WTC11 (cell line): Measurements from ENCODE around the gene G0S2. TPM values are rescaled to one million over a fixed set of nuclear protein-coding genes. Genes with fewer than 3 reads are reported as not detected.

Experiments
- ATAC-seq: fragments of 200-7000 bp; cut with Tn5 transposase; 2 replicates; pipeline ENCODE4 v1.10.0; 2021; ENCODE audit warnings: mild to moderate bottlenecking, moderate library complexity
- CTCF ChIA-PET: fragments of 300-600 bp; sonication (Branson Sonifier 250); formaldehyde crosslinking; loops from one replicate; lab custom pipeline; 2021; ENCODE audit warnings: antibody characterized with exemption; lab: Charles Lee
- POLR2A ChIA-PET: fragments of 350-600 bp; sonication (Branson Sonifier 250); formaldehyde crosslinking; loops from one replicate; lab custom pipeline; 2021; ENCODE audit warnings: antibody characterized with exemption; lab: Charles Lee
- DNase-seq: peaks from one replicate; pipeline ENCODE4 v3.0.0; 2021; ENCODE audit warnings: low spot score
- H3K27ac Mint-ChIP-seq: 2 replicates; pipeline ENCODE4 v1.8.0; 2021; ENCODE audit warnings: mixed read lengths
- H3K27me3 Mint-ChIP-seq: 2 replicates; pipeline ENCODE4 v1.8.0; 2021; ENCODE audit warnings: low read depth, mild to moderate bottlenecking, moderate library complexity, mixed read lengths
- H3K36me3 Mint-ChIP-seq: 2 replicates; pipeline ENCODE4 v1.8.0; 2021; ENCODE audit warnings: mixed read lengths
- H3K4me1 Mint-ChIP-seq: 2 replicates; pipeline ENCODE4 v1.8.0; 2022; ENCODE audit warnings: mixed read lengths
- H3K4me3 Mint-ChIP-seq: 2 replicates; pipeline ENCODE4 v1.8.0; 2021; ENCODE audit warnings: mild to moderate bottlenecking, moderate library complexity, mixed read lengths
- H3K9me3 Mint-ChIP-seq: 2 replicates; pipeline ENCODE4 v1.8.0; 2021; ENCODE audit warnings: mixed read lengths
- GABPB1 ChIP-seq: sonication (generic); formaldehyde crosslinking; IDR thresholded peaks from 2 replicates; pipeline ENCODE4 v1.8.1; 2023; ENCODE audit warnings: mild to moderate bottlenecking, missing genetic modification reagents
- JUN ChIP-seq: sonication (generic); formaldehyde crosslinking; IDR thresholded peaks from 2 replicates; pipeline ENCODE4 v1.8.0; 2023; ENCODE audit warnings: mild to moderate bottlenecking, missing genetic modification reagents
- SMAD3 ChIP-seq: sonication (generic); formaldehyde crosslinking; IDR thresholded peaks from 2 replicates; pipeline ENCODE4 v1.8.0; 2022; ENCODE audit warnings: missing genetic modification reagents, mild to moderate bottlenecking, borderline replicate concordance
- TCF7 ChIP-seq: sonication (generic); formaldehyde crosslinking; IDR thresholded peaks from 2 replicates; pipeline ENCODE4 v1.8.0; 2022; ENCODE audit warnings: mild to moderate bottlenecking, low read depth, missing genetic modification reagents, moderate library complexity
- TEAD1 ChIP-seq: sonication (generic); formaldehyde crosslinking; IDR thresholded peaks from 2 replicates; pipeline ENCODE4 v1.8.0; 2022; ENCODE audit warnings: mild to moderate bottlenecking, missing genetic modification reagents
- total RNA-seq: library from RNA; stranded (reverse); gene quantifications from 3 replicates; pipeline ENCODE4 v1.2.3, GENCODE V29; 2021
- TF ChIP-seq, protein P1 (sequence below): fragments of 250-450 bp; sonication (Bioruptor Pico); IDR thresholded peaks from 2 replicates; pipeline ENCODE4 v1.9.0; 2021; ENCODE audit warnings: mild to moderate bottlenecking
- TF ChIP-seq, protein P2 (sequence below): sonication (generic); formaldehyde crosslinking; IDR thresholded peaks from 2 replicates; pipeline ENCODE4 v1.8.1; 2023; ENCODE audit warnings: mild to moderate bottlenecking, missing genetic modification reagents, moderate library complexity
- TF ChIP-seq, protein P3 (sequence below): sonication (generic); formaldehyde crosslinking; conservative IDR thresholded peaks from 2 replicates; pipeline ENCODE4 v1.8.1; 2023; ENCODE audit warnings: mild to moderate bottlenecking, low read depth, missing genetic modification reagents, moderate library complexity
- TF ChIP-seq, protein P4 (sequence below): sonication (generic); formaldehyde crosslinking; IDR thresholded peaks from 2 replicates; pipeline ENCODE4 v1.8.1; 2022; ENCODE audit warnings: mild to moderate bottlenecking, moderate library complexity, missing genetic modification reagents
- TF ChIP-seq, protein P5 (sequence below): fragments of 250-450 bp; sonication (Bioruptor Pico); IDR thresholded peaks from 2 replicates; pipeline ENCODE4 v1.9.0; 2021; ENCODE audit warnings: mild to moderate bottlenecking
- TF ChIP-seq, protein P6 (sequence below): sonication (generic); formaldehyde crosslinking; IDR thresholded peaks from 2 replicates; pipeline ENCODE4 v1.8.1; 2023; ENCODE audit warnings: mild to moderate bottlenecking, moderate library complexity, missing genetic modification reagents

The G0S2 gene
- total RNA-seq, 1 experiment from 2014 or later: 0.81 TPM

DNA sequence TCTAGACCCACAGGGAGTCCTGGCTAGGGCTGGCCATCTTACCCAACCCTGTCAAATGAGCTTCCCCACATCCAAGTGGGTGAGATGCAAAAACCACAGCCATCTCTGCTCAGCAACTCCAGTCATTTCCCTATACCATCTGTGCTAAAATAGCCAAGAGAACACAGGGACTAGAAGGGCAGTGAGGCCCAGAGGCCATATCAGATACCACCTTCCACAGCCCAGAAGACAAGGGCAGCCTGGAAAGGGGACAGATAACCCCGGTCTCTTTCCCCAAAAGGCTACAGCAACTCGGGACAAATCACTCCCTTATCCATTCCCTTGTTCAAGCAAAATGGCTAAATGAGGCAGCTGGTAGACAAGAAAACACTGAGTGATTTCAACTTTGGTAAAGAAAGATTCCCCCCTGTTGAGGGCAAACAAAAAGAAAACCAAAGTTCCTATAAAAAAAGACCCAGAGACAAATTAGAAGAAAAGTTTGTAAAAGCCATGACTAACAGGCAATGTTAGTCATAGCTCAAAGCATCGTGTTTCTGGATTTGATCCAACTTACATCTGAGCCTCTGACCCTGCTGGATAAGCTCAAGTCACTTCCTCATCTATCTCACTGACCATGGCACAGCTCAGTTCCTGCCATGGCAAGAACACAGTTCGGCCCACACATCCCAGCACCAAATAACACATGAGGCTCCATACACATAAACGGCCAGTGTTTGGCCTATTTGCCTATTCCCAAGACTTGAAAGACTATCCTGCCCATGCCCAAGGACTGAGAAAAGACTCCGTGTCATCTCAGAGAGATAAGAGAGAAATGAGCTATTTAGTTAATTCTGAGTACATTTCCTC, 26.1 kb upstream of the G0S2 start:
- ChIA-PET POLR2A (no interaction called here), CTCF (interaction anchor here (0.9 kb wide), 1 partner anchor 80 kb away, joined by 4 read pairs; no protein-coding TSS in a partner anchor)
- Mint-ChIP-seq H3K36me3 (no peaks in the 10 kb centered on the region), H3K4me1 (peaks cover 29% of the 10 kb centered on the region), H3K9me3 (no peaks in the 10 kb centered on the region), H3K27ac (no peak overlapping the region), H3K4me3 (no peak overlapping the region), H3K27me3 (peaks cover 2% of the 10 kb centered on the region; the same call in 1 of the 2 replicates)
- no peak for DNase-seq
- no peak for ATAC-seq
- TF ChIP-seq TCF7 (CRISPR knock-in tag): no peak
- TF ChIP-seq, protein P1, sequence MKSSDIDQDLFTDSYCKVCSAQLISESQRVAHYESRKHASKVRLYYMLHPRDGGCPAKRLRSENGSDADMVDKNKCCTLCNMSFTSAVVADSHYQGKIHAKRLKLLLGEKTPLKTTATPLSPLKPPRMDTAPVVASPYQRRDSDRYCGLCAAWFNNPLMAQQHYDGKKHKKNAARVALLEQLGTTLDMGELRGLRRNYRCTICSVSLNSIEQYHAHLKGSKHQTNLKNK (CRISPR knock-in tag): no peak

DNA sequence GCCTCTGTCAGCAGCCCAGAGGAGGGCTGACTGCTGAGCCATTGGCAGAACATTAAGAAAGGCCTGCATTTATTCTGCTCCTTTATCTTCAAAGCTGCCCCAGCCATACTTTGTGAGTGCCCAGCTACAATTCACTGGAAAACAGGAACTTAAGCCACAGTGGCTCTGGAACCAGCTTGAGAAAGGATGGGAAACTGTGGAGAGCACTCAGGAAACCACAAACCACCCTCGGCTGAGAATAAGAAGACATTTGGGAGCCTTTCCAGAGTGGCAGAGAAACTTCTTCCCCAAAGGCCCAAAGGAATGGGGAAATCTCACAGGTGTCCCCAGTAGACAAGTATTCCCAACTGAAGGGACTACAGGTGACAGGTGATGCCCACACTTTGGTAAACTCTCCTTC, 24.8 kb upstream of the G0S2 start:
- no peaks in the 10 kb centered on the region for H3K36me3 Mint-ChIP-seq
- TF ChIP-seq, protein P2, sequence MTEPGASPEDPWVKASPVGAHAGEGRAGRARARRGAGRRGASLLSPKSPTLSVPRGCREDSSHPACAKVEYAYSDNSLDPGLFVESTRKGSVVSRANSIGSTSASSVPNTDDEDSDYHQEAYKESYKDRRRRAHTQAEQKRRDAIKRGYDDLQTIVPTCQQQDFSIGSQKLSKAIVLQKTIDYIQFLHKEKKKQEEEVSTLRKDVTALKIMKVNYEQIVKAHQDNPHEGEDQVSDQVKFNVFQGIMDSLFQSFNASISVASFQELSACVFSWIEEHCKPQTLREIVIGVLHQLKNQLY (CRISPR knock-in tag): no peak
- TF ChIP-seq, protein P3, sequence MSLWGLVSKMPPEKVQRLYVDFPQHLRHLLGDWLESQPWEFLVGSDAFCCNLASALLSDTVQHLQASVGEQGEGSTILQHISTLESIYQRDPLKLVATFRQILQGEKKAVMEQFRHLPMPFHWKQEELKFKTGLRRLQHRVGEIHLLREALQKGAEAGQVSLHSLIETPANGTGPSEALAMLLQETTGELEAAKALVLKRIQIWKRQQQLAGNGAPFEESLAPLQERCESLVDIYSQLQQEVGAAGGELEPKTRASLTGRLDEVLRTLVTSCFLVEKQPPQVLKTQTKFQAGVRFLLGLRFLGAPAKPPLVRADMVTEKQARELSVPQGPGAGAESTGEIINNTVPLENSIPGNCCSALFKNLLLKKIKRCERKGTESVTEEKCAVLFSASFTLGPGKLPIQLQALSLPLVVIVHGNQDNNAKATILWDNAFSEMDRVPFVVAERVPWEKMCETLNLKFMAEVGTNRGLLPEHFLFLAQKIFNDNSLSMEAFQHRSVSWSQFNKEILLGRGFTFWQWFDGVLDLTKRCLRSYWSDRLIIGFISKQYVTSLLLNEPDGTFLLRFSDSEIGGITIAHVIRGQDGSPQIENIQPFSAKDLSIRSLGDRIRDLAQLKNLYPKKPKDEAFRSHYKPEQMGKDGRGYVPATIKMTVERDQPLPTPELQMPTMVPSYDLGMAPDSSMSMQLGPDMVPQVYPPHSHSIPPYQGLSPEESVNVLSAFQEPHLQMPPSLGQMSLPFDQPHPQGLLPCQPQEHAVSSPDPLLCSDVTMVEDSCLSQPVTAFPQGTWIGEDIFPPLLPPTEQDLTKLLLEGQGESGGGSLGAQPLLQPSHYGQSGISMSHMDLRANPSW (CRISPR knock-in tag): no peak
- TF ChIP-seq TEAD1: no peak
- TF ChIP-seq, protein P4, sequence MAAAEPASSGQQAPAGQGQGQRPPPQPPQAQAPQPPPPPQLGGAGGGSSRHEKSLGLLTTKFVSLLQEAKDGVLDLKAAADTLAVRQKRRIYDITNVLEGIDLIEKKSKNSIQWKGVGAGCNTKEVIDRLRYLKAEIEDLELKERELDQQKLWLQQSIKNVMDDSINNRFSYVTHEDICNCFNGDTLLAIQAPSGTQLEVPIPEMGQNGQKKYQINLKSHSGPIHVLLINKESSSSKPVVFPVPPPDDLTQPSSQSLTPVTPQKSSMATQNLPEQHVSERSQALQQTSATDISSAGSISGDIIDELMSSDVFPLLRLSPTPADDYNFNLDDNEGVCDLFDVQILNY: no peak
- no peak for TF ChIP-seq SMAD3 (CRISPR knock-in tag)
- no peak for TF ChIP-seq JUN (CRISPR knock-in tag)
- TF ChIP-seq, protein P5, sequence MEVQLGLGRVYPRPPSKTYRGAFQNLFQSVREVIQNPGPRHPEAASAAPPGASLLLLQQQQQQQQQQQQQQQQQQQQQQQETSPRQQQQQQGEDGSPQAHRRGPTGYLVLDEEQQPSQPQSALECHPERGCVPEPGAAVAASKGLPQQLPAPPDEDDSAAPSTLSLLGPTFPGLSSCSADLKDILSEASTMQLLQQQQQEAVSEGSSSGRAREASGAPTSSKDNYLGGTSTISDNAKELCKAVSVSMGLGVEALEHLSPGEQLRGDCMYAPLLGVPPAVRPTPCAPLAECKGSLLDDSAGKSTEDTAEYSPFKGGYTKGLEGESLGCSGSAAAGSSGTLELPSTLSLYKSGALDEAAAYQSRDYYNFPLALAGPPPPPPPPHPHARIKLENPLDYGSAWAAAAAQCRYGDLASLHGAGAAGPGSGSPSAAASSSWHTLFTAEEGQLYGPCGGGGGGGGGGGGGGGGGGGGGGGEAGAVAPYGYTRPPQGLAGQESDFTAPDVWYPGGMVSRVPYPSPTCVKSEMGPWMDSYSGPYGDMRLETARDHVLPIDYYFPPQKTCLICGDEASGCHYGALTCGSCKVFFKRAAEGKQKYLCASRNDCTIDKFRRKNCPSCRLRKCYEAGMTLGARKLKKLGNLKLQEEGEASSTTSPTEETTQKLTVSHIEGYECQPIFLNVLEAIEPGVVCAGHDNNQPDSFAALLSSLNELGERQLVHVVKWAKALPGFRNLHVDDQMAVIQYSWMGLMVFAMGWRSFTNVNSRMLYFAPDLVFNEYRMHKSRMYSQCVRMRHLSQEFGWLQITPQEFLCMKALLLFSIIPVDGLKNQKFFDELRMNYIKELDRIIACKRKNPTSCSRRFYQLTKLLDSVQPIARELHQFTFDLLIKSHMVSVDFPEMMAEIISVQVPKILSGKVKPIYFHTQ: no peak
- no peak for TF ChIP-seq GABPB1 (CRISPR knock-in tag)
- TF ChIP-seq, protein P6, sequence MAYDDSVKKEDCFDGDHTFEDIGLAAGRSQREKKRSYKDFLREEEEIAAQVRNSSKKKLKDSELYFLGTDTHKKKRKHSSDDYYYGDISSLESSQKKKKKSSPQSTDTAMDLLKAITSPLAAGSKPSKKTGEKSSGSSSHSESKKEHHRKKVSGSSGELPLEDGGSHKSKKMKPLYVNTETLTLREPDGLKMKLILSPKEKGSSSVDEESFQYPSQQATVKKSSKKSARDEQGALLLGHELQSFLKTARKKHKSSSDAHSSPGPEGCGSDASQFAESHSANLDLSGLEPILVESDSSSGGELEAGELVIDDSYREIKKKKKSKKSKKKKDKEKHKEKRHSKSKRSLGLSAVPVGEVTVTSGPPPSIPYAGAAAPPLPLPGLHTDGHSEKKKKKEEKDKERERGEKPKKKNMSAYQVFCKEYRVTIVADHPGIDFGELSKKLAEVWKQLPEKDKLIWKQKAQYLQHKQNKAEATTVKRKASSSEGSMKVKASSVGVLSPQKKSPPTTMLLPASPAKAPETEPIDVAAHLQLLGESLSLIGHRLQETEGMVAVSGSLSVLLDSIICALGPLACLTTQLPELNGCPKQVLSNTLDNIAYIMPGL (CRISPR knock-in tag): no peak
- ChIA-PET POLR2A (no interaction called here), CTCF (interaction anchor here (0.9 to 1.2 kb wide), 2 partner anchors 23 to 81 kb away, joined by 4 read pairs; no protein-coding TSS in a partner anchor)
- peaks cover 2% of the 10 kb centered on the region; the same call in 1 of the 2 replicates for H3K27me3 Mint-ChIP-seq
- H3K4me3 Mint-ChIP-seq: no peak overlapping the region
- ATAC-seq (no peak), DNase-seq (no peak)
- H3K4me1 Mint-ChIP-seq: peaks cover 29% of the 10 kb centered on the region
- no peak overlapping the region for H3K27ac Mint-ChIP-seq
- no peaks in the 10 kb centered on the region for H3K9me3 Mint-ChIP-seq
